Hindlimb muscle (tissue), 1 donor: Measurements from ENCODE around the gene HDAC1. TPM values are rescaled to one million over a fixed set of nuclear protein-coding genes. Genes with fewer than 3 reads are reported as not detected.

Experiments used
- DNase-seq: peaks from one replicate; pipeline ENCODE4 v3.0.0-alpha.2; 2013
- polyA plus RNA-seq: library from polyadenylated mRNA; unstranded; fragments of 120-200 nt; gene quantifications from one replicate; pipeline ENCODE4 v1.2.1, GENCODE V29; 2013; ENCODE audit not compliant: insufficient read length

Gene HDAC1
- polyA plus RNA-seq, 1 donor: 43.7 TPM

DNA sequence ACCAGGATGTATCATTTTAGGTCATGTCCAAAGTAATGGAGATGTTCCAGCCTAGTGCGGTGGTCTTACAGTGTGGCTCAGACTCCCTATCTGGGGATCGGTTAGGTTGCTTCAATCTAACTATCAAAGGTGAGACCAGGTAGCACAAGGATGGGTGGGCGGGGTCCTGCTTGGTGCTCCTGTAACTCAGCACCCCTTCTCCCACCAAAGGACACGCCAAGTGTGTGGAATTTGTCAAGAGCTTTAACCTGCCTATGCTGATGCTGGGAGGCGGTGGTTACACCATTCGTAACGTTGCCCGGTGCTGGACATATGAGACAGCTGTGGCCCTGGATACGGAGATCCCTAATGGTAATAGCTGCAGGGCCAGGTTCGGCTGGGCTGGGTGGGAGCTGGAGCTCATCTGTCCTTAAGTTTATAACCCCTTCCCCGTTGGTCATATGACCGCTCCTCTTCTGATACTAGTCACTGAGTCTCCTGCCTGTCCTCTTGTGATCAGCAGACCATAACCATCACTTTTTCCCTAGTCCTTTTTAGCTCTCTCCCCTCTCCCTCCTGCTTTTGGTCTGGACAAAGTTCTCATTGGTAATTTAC, 38.8 kb downstream of the HDAC1 start:
- no peak for DNase-seq

DNA sequence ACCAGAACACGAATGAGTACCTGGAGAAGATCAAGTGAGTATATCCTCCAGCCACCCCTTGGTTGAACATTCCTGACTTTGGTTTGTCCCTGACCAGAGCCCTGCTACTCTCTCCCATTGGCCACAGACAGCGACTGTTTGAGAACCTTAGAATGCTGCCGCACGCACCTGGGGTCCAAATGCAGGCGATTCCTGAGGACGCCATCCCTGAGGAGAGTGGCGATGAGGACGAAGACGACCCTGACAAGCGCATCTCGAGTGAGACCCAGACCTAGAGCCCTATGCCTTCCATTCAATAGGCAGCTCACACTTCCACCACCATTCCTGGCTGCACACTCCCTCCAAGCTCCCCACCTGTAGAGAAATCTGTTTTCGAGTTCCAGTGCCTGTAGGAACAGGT, 39.7 kb downstream of the HDAC1 start:
- no peak for DNase-seq

DNA sequence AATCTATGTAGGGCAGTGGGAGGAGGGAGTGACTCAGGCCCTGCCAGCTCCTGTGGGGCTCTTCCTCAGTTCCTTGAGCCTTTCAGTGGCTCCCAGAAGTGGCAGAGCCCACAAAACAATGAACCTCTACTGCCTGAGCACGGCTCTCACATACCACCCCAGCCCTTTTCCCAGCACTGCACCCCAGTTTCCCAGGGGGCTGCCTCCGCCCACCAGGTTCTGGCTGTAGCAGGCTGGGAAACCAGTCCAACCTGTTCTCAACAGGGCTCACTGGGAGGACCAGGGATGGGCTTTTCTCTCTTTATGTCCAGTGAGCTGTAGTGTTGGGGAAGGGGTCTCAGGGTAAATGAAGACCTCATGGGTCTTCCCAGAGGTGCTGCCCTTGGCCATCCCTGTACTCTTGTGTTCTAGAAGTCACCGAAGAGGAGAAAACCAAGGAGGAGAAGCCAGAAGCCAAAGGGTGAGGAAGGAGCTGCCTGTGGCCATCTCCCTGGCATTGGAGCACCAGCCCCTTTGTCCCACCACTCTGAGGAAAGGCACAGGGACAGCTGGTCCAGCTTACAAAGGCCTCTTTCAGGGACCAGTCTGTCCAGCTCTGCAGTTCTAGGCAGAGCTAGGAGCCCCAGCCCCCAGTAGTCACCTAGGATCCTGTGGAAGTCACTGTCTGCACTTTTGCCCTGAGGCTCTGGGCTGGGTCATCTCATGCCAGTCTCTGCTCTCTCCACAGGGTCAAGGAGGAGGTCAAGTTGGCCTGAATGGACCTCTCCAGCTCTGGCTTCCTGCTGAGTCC, 40.6 kb downstream of the HDAC1 start:
- no peak for DNase-seq

DNA sequence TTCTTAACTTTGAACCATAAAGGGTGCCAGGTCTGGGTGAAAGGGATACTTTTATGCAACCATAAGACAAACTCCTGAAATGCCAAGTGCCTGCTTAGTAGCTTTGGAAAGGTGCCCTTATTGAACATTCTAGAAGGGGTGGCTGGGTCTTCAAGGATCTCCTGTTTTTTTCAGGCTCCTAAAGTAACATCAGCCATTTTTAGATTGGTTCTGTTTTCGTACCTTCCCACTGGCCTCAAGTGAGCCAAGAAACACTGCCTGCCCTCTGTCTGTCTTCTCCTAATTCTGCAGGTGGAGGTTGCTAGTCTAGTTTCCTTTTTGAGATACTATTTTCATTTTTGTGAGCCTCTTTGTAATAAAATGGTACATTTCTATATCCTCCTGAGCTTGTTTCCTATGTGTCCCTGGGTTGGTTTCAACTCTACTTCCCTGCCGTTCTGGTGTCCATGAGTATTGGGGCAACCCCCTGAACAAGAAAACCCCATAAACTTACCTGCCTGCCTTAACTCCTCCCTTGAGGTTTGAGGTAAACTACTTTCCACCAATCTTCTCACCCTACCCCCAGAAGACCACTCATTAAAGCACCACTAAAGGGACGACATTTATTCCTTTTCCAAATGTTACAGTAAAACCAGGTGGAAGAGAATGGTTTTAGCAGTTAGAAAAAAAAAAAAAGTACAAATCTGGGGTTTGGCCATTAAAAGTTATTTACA, 41.5 kb downstream of the HDAC1 start:
- no peak for DNase-seq

DNA sequence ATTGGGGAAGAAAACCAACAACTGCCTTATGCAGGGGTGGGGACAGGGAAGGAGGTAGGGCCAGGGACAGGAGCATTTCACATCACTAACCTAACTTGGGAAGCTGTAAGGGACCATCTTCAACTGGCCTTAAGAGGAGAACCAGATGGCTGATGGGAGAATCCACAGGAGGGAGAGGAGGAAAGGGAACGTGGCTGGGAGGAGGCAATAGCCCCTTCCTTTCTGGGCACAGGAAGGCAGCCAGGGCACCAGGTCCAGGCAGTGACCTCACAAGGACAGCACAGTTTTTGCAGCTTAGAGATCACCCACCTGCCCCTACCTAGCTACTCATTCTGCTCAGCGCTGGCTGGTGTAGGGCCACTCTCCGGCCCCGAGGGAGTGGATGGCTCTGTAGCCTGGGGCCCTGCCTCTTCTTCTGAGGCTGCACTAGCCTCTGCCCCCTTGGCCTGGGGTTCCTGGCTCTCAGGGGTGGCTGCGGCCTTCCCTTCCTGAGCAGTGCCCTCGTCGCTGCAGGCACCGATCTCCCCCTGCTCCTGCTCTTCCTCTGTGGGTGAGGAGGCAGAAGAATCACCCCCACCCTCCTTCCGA, 42.5 kb downstream of the HDAC1 start:
- no peak for DNase-seq

DNA sequence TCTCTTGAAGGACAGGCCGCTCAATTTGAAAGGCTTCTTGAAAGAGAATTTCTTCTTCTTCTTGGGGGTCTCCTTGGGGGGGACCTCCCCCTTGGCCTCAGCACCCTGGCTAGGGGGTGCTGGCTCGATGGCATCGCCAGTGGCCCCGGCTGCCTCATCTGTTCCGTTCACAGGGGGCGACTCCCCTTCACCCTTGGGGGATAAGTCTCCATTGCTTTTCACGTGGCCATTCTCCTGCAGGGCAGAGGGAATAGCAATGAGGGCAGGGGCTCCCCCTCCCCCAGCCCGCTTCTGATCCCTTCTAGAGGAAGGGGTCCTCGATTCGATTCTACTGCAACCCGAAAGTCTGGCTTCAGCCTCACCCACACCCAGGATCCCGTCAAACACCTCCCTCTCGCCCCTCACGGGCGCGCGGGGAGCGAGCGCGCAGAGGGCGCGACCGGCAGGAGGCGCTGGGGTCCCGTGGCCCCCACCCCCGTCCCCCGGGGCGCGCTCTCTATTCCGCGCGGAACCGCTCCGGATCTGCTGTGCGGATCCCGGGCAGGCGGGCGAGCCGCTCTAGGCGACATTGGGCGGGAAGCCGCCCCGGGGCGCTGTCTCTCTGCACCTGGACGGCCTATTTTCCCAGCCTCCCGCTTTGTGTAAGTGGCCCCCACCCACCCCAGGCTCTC, 43.1 kb downstream of the HDAC1 start:
- peak; percentile 58 for DNase-seq

DNA sequence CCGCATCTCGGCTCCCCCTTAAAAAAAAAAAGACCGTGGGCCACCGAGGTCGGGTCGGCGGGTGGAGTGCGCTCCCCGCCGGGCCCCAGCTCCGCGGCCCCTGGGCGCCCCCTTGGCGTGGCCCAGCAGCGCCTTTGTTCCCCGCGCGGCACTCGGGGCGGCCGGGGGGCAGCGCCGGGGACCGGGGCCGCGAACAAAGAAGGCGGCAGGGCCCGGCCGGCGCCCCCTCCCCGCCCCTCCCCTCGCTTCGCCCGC, 43.6 kb downstream of the HDAC1 start:
- DNase-seq: no peak

DNA sequence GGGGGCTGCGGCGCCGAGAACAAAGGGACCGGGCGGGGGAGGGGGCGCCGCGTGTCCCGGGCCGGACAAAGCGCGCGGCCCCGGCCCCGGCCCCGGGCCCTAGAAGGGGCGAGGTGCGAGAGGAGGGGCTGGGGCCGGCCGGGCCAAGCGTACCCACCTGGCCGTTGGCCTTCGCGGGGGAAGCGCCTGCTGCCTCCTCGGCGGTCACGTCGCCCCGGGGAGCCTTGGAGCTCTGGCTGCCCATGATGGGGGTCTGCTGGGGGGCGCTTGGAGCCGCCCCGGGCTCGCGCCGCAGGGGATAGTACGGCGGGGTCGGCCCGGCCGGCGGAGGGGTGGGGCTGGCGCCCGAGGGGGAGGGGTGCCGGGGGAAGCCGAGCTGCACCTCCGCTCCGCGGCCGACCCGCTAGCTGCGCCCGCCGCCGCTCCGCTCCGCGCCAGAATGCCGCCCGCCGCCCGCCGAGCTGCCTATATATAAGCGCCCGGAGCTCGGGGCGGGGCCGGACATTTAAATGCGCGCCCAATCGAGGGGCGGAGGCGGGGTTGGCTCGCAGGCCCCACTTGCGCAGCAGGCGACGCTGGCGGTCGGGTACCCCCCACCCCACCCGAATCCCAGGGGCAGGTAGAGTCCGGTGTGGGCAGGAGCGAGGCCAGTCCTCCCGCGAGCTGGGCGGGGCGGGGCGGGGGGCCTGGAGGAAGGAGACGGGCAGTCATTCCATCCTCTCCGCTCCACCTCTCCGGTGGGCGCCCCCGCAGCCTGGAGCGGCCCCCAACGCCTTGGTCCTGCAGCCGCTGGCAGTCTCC, 44.1 kb downstream of the HDAC1 start, which contains the start of gene MARCKSL1:
Gene MARCKSL1, minus strand, starts transcription at position 444 of the 801 bp plus-strand sequence. Its CDS starts 200 bp downstream, at position 244.
- peak; percentile 73 for DNase-seq

DNA sequence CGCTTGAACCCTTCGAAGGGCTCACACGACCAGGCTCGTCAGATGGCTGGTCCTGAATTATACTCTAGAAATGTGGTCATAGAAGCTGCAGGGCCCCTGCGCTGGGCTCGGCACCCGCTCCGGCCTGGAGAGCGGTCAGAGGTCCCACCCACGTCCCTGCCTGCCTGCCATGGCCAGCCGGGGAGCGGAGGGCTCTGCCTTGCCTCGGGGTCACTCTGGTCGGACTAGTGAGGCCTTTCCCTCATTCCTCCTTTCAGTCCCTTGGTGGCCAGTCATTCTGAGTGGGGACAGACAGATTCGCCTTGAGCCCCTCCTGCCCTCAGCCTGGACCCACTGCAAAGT, 44.7 kb downstream of the HDAC1 start:
- DNase-seq: no peak

DNA sequence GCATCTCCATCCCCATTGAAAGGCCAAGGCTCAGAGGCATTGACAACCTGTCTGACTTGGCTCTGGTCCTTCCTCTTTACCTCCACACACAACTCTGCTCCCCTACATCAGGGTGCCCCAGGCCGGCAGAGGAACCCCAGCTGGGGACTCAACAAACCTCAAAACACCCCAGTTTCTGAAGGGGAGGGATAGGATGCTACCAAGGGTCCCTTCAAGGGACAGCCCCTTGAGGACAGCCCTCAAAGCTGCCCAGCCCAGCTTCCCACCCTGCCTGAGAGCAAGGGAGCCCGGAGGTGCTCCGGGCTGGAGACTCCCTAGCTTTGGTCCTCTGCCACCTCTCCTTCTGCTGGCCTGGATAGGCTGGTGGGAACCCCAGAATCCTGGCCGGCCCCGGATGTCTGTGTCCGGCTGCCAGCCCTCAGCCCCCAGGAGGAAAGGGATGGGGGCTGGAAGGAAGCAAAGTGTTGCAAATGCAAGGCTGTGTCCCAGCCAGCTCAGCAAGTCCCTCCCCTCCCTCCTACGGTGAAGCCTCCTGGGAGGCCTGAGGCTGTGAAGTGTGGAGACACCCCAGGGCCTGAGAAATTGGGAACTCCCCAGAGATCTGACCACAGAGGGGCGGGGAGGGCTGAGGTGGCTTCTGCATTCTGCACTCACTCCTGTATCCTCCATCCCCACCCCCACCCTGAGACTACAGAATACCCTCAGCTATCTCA, 45.2 kb downstream of the HDAC1 start:
- DNase-seq: no peak

DNA sequence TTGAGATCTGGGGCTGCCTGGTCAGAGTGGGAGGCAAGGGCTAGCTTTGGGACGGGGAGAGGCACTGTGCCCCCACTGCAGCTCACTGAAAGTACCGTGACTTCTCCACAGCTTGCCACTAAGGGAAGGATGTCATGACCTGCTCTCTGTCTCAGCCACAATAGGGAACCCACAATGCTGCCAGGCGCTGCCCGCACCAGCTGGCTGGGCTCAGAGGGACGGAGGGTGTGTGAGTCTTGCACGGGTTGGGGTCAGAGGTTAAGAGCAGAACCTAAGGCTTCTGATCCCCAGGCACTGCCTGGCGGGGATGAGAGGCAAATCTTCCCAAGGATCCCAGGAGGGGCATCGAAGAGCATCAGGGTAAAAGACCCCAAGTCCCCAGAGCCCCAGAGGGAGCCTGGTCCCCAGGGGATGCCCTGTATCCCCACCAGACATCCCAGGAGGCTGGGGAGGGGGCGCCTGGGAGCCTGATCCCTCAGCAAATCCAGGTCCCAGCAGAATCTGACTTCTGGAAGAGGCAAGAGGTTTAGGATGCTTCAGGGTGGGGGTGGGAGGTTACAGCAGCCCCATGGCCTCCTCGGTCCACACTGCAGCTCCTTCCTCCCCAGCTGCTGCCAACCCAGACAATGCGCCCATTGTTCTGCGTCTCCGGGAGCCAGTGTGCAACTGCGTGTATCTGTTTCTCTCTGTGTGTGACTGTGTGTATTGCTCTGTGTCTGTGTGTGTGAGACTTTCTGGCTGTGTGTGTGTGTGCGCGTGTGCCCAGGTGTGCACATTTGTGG, 46.2 kb downstream of the HDAC1 start:
- DNase-seq: no peak

DNA sequence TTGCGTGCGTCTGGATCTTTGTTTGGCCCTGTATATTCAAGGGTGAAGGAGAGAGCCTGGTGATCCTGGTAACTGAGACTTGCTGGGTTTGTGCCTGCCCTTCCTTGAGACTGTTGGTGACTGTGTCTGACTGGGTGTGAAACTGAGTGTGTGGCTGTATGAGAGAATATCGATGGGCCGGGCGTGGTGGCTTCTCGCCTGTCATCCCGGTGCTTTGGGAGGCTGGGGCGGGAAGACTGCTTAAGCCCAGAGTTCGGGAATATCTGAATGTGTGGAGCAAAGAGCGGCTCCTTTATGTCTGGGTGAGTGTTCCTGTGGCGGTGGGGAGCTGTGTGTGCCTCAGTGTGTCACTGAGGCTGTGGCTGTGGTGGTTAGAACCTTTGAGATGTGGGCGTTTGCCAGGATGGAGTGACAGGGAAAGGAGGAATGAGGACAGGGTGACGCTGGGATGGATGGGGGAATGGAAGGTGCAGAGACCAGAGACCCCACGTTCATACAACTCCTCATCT, 46.8 kb downstream of the HDAC1 start:
- DNase-seq: no peak

DNA sequence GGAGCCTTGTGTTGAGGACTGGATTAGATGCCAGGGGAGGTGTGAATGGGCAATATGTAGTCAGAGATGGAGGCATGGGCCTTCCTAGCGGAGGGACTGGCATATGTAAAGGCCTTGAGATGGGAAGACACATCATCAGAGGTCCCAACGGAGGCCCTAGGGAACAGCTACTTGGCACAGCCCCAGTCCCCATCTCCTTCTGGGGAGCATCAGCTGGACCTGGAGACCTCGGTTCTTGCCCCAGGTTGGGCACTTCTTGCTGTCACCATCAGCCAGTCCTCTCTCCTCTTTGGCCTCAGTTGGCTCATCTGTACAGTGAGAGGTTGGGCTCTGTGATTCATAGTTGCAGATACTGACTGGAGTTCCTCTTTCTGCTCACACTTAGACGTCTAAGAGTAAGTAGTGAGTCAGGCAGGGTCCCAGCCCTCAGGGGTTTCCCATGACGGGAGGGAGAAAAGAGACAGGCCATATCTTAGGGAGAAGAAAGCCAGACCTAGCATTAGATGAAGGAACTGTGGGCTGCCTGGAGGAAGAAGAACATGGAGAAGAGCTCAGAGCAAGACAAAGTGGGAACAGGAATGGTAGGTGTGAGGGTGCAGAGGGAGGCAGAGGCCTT, 47.6 kb downstream of the HDAC1 start:
- DNase-seq: no peak

DNA sequence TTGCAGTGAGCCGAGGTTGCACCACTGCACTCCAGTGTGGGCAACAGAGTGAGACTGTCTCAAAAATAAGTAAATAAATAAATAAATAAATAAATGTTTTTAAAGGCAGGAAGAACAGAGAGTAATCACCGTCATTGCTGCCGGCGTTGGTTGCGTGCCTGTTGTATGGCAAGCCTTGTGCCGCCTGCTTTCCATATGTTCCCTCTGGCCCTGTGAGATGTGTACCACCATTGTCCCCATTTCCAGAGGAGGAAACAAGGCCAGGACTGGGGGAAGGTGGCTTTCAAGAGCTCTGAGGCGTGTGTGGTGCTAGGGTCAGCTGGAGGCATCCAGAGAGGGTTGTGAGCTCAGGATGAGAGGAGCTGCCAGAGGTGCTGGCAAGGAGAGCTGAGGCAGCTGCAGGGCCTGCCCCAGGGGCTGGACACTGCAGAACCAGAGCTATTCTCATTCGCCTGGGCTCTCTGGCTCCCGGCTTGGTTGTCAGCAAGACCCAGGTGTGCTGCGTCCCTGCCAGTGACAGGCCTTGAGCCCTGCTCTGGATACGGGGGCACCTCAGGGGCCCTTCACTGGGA, 49.4 kb downstream of the HDAC1 start:
- no peak for DNase-seq

DNA sequence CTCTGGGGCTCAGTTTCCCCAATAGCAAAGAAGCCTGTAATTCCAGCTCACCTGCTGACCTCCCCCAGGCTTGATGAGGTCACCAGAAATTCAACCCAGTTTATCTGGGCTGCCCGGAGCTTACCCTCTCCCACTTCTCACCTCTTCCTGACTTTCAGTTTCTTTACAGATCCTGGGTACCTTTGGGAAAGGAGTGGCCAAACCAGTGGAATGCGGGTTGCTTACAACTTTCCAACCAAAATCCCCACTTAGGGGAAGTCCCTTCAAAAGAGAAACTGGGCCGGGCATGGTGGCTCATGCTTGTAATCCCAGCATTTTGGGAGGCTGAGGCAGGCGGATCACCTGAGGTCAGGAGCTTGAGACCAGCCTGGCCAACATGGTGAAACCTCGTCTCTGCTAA, 50.1 kb downstream of the HDAC1 start:
- DNase-seq: no peak

DNA sequence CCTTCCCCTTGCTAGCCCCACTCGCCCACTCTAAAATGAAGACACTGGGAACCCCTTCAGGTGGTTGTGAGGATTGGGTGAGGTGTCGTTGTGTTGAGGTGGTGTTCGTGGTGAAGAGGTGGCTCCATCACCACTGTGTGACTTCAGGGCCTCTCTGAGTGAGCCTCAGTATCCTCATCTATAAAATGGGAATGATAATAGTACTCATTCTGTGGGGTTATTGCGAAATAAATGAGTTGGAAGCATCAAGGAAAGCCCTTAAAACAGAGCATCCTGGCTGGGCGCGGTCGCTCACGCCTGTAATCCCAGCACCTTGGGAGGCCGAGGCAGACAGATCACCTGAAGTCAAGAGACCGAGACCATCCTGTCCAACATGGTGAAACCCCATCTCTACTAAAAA, 50.8 kb downstream of the HDAC1 start:
- no peak for DNase-seq

DNA sequence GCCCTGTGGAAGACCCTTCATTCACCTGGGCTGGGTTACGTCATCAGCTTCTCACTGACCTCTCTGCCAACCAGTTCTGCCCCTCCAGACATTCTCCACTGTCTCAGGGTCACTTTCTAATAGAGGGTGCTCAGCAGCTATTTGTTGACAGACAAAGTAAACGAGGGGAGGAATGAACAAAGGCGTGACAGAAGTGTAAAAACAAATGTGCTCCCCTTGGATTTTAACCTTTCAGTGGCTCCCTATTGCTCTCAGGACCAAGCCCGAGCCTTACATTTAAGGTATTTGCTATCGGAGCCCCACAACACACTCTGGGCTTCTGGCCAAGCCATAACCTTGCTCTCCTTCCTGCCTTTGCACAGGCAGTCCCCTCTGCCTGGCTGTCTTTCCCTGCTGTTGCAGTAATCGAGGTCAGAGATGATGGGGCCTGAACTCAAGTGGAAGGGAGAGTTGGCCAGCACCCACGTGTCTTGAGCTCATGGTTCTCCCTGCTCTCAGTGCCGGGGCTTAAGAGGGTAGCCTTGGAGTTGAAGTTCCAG, 53.5 kb downstream of the HDAC1 start:
- no peak for DNase-seq

DNA sequence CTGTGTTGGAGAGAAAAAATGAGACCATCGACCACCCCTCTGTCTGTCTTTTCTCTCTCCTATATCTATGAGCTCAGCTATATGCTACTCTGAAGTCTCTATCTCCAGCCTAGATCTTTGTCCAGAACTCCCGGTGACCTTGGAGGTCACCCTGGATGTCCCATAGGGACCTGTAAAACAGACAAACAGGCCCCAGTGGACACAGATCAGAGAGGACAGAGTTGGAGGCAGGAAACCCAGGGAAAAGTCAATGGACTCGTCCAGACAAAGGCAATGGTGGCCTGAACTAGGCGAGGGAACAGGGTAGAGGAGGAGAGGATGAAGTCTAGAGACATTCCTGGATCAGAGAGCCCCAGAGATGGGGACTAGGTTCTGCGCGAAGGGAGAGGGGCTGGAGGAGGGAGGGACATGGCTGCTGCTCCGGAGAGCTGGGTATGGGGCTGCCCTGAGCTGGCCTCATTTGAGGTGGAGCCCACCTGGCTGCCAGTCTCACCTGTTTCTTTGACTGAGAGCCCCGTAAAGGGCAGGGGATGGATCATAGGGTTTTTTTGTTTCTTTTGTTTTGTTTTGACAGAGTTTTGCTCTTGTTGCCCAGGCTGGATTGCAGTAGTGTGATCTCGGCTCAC, 54.8 kb downstream of the HDAC1 start:
- DNase-seq: no peak

DNA sequence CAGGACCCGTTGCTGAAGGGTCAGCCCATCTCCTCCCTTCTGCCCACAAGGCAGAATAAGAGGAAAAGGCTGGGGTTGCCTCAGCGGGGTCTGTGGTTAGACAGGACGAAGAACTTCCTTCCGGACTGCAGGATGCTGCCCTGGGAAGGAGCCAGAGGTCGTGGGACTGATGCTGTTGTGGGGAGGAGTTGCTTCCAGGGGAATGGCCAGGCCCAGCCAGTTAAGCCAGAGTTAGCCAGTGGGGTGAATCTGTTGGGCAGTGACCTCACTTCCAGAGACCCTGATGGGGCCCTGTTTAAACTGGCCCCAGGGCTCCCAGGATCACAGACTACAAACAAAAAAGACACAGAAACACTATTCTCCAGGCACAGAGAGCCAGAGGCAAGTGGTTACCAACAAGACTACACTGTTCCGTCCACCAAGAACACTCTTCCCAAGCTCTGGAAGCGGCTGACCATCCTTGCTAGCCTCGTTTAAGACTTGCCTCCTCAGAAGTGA, 57.4 kb downstream of the HDAC1 start:
- no peak for DNase-seq
